Endodermal cell (in vitro differentiated cells): ENCODE data around the gene ANXA8L1. TPM values are rescaled to one million over a fixed set of nuclear protein-coding genes. Genes with fewer than 3 reads are reported as not detected.
"Not testable (repeated sequence)": the region's sequence is repeated elsewhere in the genome, so short reads cannot be mapped to it uniquely, and the experiment has no call there.

Experiments
- DNase-seq: peaks from one replicate; pipeline ENCODE4 v3.0.0-alpha.2; 2017
- H3K27ac ChIP-seq: 2 replicates; pipeline ENCODE4 v1.5.1; 2013; ENCODE audit warnings: mild to moderate bottlenecking, low read depth, low read length, moderate library complexity
- H3K27me3 ChIP-seq: 2 replicates; pipeline ENCODE4 v1.6.1; 2013; ENCODE audit warnings: mild to moderate bottlenecking, low read length, moderate library complexity; ENCODE audit not compliant: insufficient read depth, control insufficient read depth, poor library complexity, severe bottlenecking
- H3K36me3 ChIP-seq: 2 replicates; pipeline ENCODE4 v1.7.0; 2013; ENCODE audit warnings: mild to moderate bottlenecking, low read length, moderate library complexity; ENCODE audit not compliant: control insufficient read depth, insufficient read depth
- H3K4me1 ChIP-seq: one replicate; pipeline ENCODE4 v1.7.0; 2013; ENCODE audit warnings: low read length; ENCODE audit not compliant: control insufficient read depth, insufficient read depth
- H3K4me3 ChIP-seq: 2 replicates; pipeline ENCODE4 v1.5.1; 2013; ENCODE audit warnings: mild to moderate bottlenecking, low read length, moderate library complexity
- H3K9ac ChIP-seq: 2 replicates; pipeline ENCODE4 v1.6.1; 2013; ENCODE audit warnings: mild to moderate bottlenecking, low read length, moderate library complexity; ENCODE audit not compliant: poor library complexity, severe bottlenecking; ENCODE audit errors: extremely low read depth
- H3K9me3 ChIP-seq: 2 replicates; pipeline ENCODE4 v1.6.1; 2013; ENCODE audit warnings: mild to moderate bottlenecking, low read length, moderate library complexity; ENCODE audit not compliant: control insufficient read depth
- H3K27ac Mint-ChIP-seq: 2 replicates; pipeline ENCODE4 v1.8.0; 2020; ENCODE audit warnings: mixed read lengths
- H3K27me3 Mint-ChIP-seq: 2 replicates; pipeline ENCODE4 v1.8.0; 2021; ENCODE audit warnings: mild to moderate bottlenecking, mixed read lengths; ENCODE audit not compliant: insufficient read depth
- H3K36me3 Mint-ChIP-seq: 2 replicates; pipeline ENCODE4 v1.8.0; 2020; ENCODE audit warnings: low read depth, mixed read lengths
- H3K4me1 Mint-ChIP-seq: 2 replicates; pipeline ENCODE4 v1.8.0; 2020; ENCODE audit warnings: mixed read lengths
- H3K4me3 Mint-ChIP-seq: 2 replicates; pipeline ENCODE4 v1.8.0; 2020; ENCODE audit warnings: mild to moderate bottlenecking, moderate library complexity, mixed read lengths
- H3K9me3 Mint-ChIP-seq: 2 replicates; pipeline ENCODE4 v1.8.0; 2020; ENCODE audit warnings: mild to moderate bottlenecking, mixed read lengths
- WGBS, 2 experiments: methylation state at CpG; one replicate each; pipeline versions ENCODE4 v1.1.5 to v1.1.7; 2013; ENCODE audit warnings: missing lambda C conversion rate in 2 of 2, mixed read lengths in 1 of 2; ENCODE audit not compliant: insufficient coverage in 1 of 2, insufficient read length in 1 of 2; 5-methylcytosine and 5-hydroxymethylcytosine counted together
- total RNA-seq, 2 donors: library from RNA; stranded (reverse); fragmentation: NEBNext Ultra II Directional in 1 of 2; extraction: Animal tissue kit (Norgen Biotek cat#: 25700) in 1 of 2; gene quantifications; 2 replicates in 1 of 2; 3 replicates in 1 of 2; pipeline ENCODE4 v1.2.1, GENCODE V29; 2021
- TF ChIP-seq, protein P1 (sequence below): fragments of 200-600 bp; sonication (generic); conservative IDR thresholded peaks from 2 replicates; pipeline ENCODE4 v1.5.0; 2021; ENCODE audit warnings: antibody characterized with exemption, mild to moderate bottlenecking

Gene ANXA8L1
- total RNA-seq, 2 donors from 2014 or later: not detected

- H3K9ac ChIP-seq: not testable (repeated sequence)
These were observed 22.8 kb downstream of the ANXA8L1 start for GRCh38 chr10:46398212-46398886.

DNA sequence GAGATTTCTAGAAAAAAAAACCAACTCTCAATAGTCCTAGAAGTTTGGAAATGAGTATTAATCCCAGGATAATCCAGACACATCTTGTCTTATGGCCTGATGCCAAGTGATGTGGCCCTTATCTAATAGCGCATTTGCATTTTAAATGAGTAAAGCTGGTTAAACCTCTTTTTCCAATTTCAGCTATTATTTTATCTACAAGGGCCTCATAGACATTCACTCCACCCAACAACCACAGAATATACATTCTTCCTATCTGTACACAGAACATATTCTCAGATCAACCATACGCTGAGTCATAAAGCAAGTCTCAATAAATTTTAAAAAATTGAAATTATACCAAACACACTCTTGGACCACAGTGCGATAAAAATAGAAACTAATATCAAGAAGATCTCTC is 34.0 kb downstream of the ANXA8L1 start:
- H3K36me3 Mint-ChIP-seq, H3K4me1 ChIP-seq, H3K4me3 ChIP-seq, DNase-seq, H3K27ac Mint-ChIP-seq, H3K4me3 Mint-ChIP-seq, H3K9ac ChIP-seq, H3K4me1 Mint-ChIP-seq, H3K27me3 Mint-ChIP-seq, H3K9me3 ChIP-seq, H3K27ac ChIP-seq, H3K27me3 ChIP-seq, H3K9me3 Mint-ChIP-seq, H3K36me3 ChIP-seq: not testable (repeated sequence)
- WGBS, 2 experiments: 83 to 90% methylated on average over 1 to 2 of the region's 3 CpGs

More at GRCh38 chr10:46398212-46398886, 22.8 kb downstream of the ANXA8L1 start:
- WGBS, 2 experiments: 18% methylated on average over 9 of the region's 35 CpGs; no CpG with 5 or more reads in 1 of the 2 experiments
- H3K4me1 ChIP-seq, H3K27ac ChIP-seq, H3K27me3 ChIP-seq, H3K36me3 Mint-ChIP-seq, H3K27me3 Mint-ChIP-seq, H3K9me3 ChIP-seq, H3K9me3 Mint-ChIP-seq, H3K36me3 ChIP-seq: not testable (repeated sequence)
- H3K4me1 Mint-ChIP-seq: peaks cover 11% of the 10 kb centered on the region
- peak overlapping the region; percentile 58 for H3K27ac Mint-ChIP-seq
- H3K4me3 ChIP-seq: peak overlapping the region; percentile 76
- TF ChIP-seq, protein P1, sequence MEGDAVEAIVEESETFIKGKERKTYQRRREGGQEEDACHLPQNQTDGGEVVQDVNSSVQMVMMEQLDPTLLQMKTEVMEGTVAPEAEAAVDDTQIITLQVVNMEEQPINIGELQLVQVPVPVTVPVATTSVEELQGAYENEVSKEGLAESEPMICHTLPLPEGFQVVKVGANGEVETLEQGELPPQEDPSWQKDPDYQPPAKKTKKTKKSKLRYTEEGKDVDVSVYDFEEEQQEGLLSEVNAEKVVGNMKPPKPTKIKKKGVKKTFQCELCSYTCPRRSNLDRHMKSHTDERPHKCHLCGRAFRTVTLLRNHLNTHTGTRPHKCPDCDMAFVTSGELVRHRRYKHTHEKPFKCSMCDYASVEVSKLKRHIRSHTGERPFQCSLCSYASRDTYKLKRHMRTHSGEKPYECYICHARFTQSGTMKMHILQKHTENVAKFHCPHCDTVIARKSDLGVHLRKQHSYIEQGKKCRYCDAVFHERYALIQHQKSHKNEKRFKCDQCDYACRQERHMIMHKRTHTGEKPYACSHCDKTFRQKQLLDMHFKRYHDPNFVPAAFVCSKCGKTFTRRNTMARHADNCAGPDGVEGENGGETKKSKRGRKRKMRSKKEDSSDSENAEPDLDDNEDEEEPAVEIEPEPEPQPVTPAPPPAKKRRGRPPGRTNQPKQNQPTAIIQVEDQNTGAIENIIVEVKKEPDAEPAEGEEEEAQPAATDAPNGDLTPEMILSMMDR: peak; percentile 22
- peak overlapping the region; percentile 57 for H3K4me3 Mint-ChIP-seq
- peak; percentile 70 for DNase-seq

- not testable (repeated sequence) for H3K36me3 ChIP-seq, H3K9me3 Mint-ChIP-seq, H3K27me3 ChIP-seq, H3K27ac Mint-ChIP-seq, H3K27ac ChIP-seq, H3K4me3 ChIP-seq, H3K9ac ChIP-seq, H3K27me3 Mint-ChIP-seq, H3K36me3 Mint-ChIP-seq, H3K4me1 Mint-ChIP-seq, DNase-seq, H3K4me1 ChIP-seq, H3K4me3 Mint-ChIP-seq, H3K9me3 ChIP-seq
These were observed 35.5 kb downstream of the ANXA8L1 start for GRCh38 chr10:46411123-46411522.

GRCh38 chr10:46412665-46413064 is 37.1 kb downstream of the ANXA8L1 start:
- H3K9ac ChIP-seq, H3K27ac ChIP-seq, H3K4me3 ChIP-seq, H3K36me3 ChIP-seq, H3K27me3 Mint-ChIP-seq, H3K36me3 Mint-ChIP-seq, H3K9me3 ChIP-seq, H3K27me3 ChIP-seq, H3K27ac Mint-ChIP-seq, H3K9me3 Mint-ChIP-seq, H3K4me1 ChIP-seq, H3K4me3 Mint-ChIP-seq, DNase-seq, H3K4me1 Mint-ChIP-seq: not testable (repeated sequence)
- WGBS, 2 experiments: no CpG with 5 or more reads among the region's 5 CpGs

DNA sequence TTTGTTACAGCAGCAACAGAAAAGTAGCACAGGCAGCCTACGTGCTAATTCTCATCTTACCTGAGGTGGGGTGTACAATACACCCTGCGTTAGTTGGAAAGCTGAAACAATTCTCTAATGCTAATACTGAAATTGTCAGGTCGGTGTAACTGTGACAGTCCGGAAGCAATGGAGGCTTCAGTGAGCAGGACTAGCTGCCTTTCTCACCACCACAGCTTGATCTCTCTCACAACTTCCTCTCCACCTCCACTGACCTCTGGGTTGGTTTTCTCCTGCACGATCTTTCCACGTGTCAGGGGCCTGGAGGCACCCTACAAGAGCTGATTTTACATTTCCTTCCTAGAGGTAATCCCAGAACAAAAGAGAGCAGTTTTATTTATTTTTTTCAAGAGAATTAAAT is 39.7 kb downstream of the ANXA8L1 start:
- not testable (repeated sequence) for H3K27ac Mint-ChIP-seq, H3K4me3 Mint-ChIP-seq, H3K27me3 ChIP-seq

DNA sequence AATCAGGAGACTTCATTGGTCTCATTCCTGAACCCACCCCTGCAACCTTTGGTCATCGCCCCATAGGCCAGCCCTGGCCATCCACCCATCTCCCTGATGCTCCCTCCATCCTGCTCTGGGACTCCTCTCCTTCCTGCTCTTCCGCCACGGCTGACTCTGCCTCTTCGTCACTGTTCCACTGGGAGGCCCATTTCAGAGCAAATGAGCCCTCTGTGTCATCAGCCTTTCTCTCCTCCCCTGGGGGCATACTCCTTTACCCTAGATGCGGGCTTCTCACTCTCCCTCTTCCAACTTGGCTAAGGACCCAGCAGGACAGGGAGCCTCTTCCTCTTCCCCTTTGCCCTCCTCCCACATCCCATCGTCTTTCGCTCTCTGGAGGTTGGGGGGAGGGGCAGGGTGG is 42.7 kb downstream of the ANXA8L1 start:
- H3K36me3 Mint-ChIP-seq, H3K36me3 ChIP-seq, H3K4me3 ChIP-seq, H3K27me3 ChIP-seq, H3K9ac ChIP-seq, H3K9me3 Mint-ChIP-seq, H3K27ac Mint-ChIP-seq, H3K4me1 Mint-ChIP-seq, H3K27me3 Mint-ChIP-seq, H3K4me1 ChIP-seq, H3K4me3 Mint-ChIP-seq, H3K9me3 ChIP-seq, H3K27ac ChIP-seq: not testable (repeated sequence)
- DNase-seq: peak; percentile 28
- 93% methylated on average over 1 of the region's 7 CpGs; no CpG with 5 or more reads in 1 of the 2 experiments for WGBS, 2 experiments

More for the DNA sequence above, 39.7 kb downstream of the ANXA8L1 start:
- H3K27ac ChIP-seq, H3K36me3 Mint-ChIP-seq, H3K4me3 ChIP-seq, H3K36me3 ChIP-seq, H3K9me3 ChIP-seq, H3K9ac ChIP-seq, DNase-seq, H3K27me3 Mint-ChIP-seq, H3K9me3 Mint-ChIP-seq, H3K4me1 Mint-ChIP-seq, H3K4me1 ChIP-seq: not testable (repeated sequence)
- WGBS, 2 experiments: 91 to 100% methylated on average over 1 to 4 of the region's 6 CpGs
